Measurements from ENCODE around the gene ALG9. TPM values are rescaled to one million over a fixed set of nuclear protein-coding genes. Genes with fewer than 3 reads are reported as not detected.
A peak's percentile ranks its signal among the peaks of the same experiment; 100 is the strongest.

The ALG9 gene
- total RNA-seq, 1 donor: 49.7 TPM

GRCh38 chr11:111913997-111914396 lies 42.6 kb upstream of the ALG9 start:
- no peak overlapping the region for H3K4me3 ChIP-seq (ENCODE audit: low read depth, low read length)
- peak; percentile 60 for DNase-seq (ENCODE audit: low read depth)
- TF ChIP-seq CTCF (IDR thresholded peaks at IDR 0.05; ENCODE audit: insufficient read depth, low read depth, low read length): no peak

GRCh38 chr11:111913031-111913861 lies 41.9 kb upstream of the ALG9 start:
- H3K4me3 ChIP-seq (ENCODE audit: low read depth, low read length): peak overlapping the region; percentile 18
- DNase-seq (ENCODE audit: low read depth): no peak
- no peak for TF ChIP-seq CTCF (IDR thresholded peaks at IDR 0.05; ENCODE audit: insufficient read depth, low read depth, low read length)

GRCh38 chr11:111912535-111912934 lies 41.2 kb upstream of the ALG9 start, which contains the start of gene HSPB2:
HSPB2 (plus strand) TSS chr11:111912734; CDS start chr11:111912830, 96 bp downstream.
- peak within 1 kb of the TSS; percentile 27 for H3K4me3 ChIP-seq (ENCODE audit: low read depth, low read length)
- DNase-seq (ENCODE audit: low read depth): no peak

GRCh38 chr11:111911563-111912401 lies 40.4 kb upstream of the ALG9 start, which contains the start of gene CRYAB:
CRYAB (minus strand) TSS chr11:111911770; CDS start chr11:111911724, 46 bp downstream.
- peak within 1 kb of the TSS; percentile 27 for H3K4me3 ChIP-seq (ENCODE audit: low read depth, low read length)
- peak; percentile 87 for DNase-seq (ENCODE audit: low read depth)
- TF ChIP-seq CTCF (IDR thresholded peaks at IDR 0.05; ENCODE audit: insufficient read depth, low read depth, low read length): no peak

More at GRCh38 chr11:111912535-111912934, 41.2 kb upstream of the ALG9 start, which contains the start of gene HSPB2:
- TF ChIP-seq CTCF (IDR thresholded peaks at IDR 0.05; ENCODE audit: insufficient read depth, low read depth, low read length): no peak

- TF ChIP-seq CTCF (IDR thresholded peaks at IDR 0.05; ENCODE audit: insufficient read depth, low read depth, low read length): no peak
- no peak overlapping the region for H3K4me3 ChIP-seq (ENCODE audit: low read depth, low read length)
- no peak for DNase-seq (ENCODE audit: low read depth)
Observed at GRCh38 chr11:111910676-111911562, 39.5 kb upstream of the ALG9 start.

GRCh38 chr11:111909378-111909777 lies 38.0 kb upstream of the ALG9 start:
- peak; percentile 22 for DNase-seq (ENCODE audit: low read depth)
- no peak overlapping the region for H3K4me3 ChIP-seq (ENCODE audit: low read depth, low read length)

More at GRCh38 chr11:111909378-111909777, 38.0 kb upstream of the ALG9 start:
- TF ChIP-seq CTCF (IDR thresholded peaks at IDR 0.05; ENCODE audit: insufficient read depth, low read depth, low read length): no peak
